Endometrial microvascular endothelial cells (primary cell): Measurements from ENCODE around the gene CERS2. TPM values are rescaled to one million over a fixed set of nuclear protein-coding genes. Genes with fewer than 3 reads are reported as not detected.

Experiments used
- in situ Hi-C: cut with HindIII; loops from 2 replicates; pipeline ENCODE4 v1.10.0; 2017; ENCODE audit warnings: low sequenced_read_pairs, low pct_unique_long_range_greater_than_20kb; ENCODE audit errors: inconsistent ontology term
- total RNA-seq: library from RNA; depleted of rRNA; stranded (reverse); fragments of >200 nt; gene quantifications from one replicate; pipeline ENCODE4 v1.2.3, GENCODE V29; 2015; ENCODE audit errors: inconsistent ontology term

Gene CERS2
- total RNA-seq, 1 donor from 2014 or later: 144 TPM

GRCh38 chr1:150999926-151000325, 25.3 kb upstream of the CERS2 start:
- in situ Hi-C loops: no loop called here

DNA sequence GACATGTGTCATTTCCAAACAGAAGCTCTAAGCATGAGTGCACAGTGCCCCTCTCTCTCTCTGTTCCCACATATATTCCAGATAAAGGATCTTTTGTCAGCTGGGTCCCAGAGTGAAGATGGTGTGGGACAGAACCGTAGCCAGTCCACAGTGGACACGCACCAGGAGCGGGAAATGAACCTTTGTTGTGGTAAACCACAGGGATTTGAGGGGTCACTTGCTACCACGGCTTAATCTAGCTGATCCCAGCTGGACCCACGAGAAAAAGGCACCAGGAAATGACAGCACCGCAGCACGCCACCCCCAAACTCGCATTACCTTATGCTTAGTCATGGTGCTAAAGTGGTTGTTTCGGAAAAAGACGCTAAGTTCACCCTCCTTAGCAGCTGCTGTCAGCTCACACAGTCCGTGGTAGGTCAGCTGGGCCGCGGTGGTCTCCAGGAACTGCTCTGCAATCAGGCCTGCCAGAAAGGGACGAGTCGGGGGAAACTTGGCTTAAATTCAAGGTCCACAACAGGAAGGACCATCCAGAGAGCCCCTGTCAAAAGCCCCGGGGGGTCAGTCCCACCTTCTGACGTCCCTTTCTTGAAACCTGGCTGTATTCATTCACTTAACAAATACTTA, 24.5 kb upstream of the CERS2 start:
- in situ Hi-C loops: no loop called here

DNA sequence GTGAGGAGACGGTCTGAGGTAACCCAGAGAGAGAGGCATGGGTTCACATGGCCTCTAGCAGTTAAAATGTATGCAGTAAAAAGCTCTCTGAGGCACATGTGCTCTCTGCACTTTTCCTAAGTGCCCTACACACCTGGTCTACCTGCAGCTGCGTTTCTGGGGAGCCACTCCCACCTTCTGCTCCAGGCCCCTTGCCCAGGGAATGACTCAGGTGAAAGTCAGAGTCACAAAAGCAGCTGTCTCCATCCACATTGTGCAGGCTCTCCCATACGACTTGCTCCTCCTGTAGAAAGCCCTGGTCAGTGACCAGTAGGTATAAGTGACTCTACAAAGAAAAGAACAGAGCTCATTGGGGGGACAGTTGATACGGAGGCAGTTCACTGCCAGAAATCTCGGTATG, 23.3 kb upstream of the CERS2 start:
- in situ Hi-C loops: no loop called here

- in situ Hi-C loops: no loop called here
These were observed 22.7 kb upstream of the CERS2 start for GRCh38 chr1:150997126-150997872.

DNA sequence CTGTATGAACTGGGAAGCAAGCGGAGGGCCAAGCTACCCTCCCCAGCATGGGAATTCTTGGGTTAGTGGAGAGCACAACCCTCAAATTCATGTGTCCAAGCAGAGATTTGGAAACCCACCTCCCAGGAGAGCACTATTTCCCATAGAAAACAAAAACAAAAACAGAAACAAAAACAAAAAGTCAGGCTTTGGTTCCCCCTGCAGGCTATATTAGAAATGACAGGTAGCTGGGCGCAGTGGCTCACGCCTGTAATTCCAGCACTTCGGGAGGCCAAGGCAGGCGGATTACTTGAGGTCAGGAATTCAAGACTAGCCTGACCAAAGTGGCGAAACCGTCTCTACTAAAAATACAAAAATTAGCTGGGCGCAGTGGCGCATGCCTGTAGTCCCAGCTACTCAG, 21.3 kb upstream of the CERS2 start:
- in situ Hi-C loops: no loop called here

DNA sequence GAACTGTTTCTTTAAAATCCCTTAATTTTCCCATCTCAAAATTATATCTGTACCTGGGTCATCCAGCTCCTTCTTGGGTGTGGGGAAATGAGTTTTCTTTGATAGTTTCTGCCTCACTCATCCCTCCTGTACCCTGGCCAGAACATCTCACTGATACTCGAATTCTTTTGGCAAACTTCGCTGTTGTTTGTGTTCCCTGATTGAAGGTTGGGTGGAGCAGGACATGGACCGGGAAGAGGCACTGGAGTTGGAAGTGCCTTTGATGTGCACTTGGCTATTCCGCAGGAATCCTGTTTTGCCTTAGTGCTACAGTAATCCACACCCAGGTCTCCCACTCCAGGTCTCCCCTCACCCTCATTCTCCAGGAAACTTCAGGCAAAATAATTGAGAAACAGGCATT, 20.8 kb upstream of the CERS2 start:
- in situ Hi-C loops: no loop called here

DNA sequence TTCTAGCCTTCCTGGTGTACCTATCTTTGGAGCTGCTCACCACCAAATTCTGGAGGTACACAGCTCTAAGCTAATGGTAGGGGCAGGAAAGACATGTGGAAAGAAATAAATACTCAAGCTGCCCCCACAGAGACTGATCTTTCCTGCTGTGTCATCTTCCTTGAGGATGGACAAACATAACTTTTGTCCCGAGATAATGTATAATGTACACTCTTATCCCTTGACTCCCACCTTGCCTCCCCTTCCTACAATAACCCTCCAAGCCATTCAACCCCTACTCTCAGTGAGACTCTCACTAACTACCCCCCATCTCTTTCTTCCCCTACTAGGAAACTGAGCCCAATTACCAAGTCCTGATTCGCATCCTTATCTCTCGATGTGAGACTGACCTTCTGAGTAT, 19.6 kb upstream of the CERS2 start:
- in situ Hi-C loops: no loop called here

DNA sequence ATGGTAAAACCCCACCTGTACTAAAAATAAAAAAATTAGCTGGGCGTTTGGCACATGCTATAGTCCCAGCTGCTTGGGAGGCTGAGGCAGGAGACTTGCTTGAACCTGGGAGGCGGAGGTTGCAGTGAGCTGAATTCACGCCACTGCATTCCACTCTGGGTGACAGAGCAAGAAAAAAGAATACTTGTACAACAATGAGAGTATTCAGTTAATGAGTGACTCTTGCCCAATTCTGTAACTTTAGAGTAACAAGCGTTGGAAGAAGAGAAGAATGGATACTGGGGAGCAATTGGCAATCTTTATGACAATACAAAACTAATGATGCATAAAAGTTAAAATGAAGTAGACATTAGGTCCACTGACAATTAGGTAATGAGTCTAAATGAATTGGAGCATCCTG, 18.0 kb upstream of the CERS2 start:
- in situ Hi-C loops: no loop called here

DNA sequence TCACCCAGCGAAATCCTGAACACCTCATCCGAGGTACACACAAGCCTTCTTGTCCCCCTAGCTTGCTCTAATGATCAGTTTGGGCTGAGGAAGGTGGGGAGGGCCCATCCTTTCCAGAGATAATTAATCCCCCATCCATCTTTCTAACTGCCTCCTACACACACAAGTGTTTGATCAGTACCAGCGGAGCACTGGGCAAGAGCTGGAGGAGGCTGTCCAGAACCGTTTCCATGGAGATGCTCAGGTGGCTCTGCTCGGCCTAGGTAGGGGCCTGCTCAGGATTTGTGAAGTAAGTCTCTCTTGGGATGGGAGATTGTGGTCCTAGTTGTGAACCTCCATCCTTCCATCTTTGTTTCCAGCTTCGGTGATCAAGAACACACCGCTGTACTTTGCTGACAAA, 13.3 kb upstream of the CERS2 start:
- in situ Hi-C loops: no loop called here

GRCh38 chr1:150985179-150985825, 10.7 kb upstream of the CERS2 start:
- in situ Hi-C loops: no loop called here

DNA sequence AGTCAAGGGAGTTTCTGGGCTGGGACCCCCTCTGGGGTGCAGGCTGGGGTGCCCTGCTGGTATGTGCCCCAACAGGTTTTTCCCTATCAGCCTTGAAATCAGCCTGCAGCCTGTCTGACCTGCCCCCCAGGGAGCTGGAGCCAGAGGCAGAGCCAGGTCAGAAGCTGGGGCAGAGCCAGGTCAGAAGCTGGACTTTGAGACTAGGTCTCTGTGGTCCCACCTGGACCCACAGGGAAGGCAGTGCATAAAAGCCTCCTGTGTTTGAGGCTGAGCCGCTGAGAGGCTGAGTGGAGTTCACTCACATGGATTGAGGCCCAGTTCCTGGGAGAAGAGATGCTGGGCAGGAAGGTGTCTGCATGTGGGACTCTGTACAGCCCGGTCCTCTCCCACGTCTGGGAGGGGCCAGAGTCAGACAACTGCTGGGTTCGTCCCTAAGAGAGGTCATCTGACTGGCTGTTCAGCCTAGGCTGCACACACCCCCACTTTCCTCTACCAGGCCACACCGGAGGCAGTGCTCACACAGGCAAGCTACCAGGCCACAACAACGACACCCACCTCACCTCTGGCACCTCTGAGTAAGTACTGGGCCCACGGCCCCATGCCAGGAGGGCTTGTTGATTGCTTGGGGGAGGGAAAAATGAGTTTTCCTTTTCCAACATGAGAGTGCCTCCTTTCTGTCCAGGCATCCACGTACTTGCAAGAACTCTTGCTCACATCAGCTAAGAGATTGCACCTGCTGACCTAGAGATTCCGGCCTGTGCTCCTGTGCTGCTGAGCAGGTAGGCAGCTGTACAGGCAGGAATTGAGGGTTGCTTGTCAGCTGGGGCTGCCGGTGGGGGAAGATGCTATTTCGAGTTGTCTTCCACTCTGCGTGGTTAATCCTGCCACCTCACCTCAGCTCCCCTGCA, 7.4 kb upstream of the CERS2 start, which contains the start of gene ANXA9:
Gene ANXA9, plus strand, starts transcription at position 488 of the 908 bp plus-strand sequence. CDS start 814 bp downstream, outside the sequence.
- in situ Hi-C loops: no loop called here

GRCh38 chr1:150981177-150981804, 6.7 kb upstream of the CERS2 start:
- in situ Hi-C loops: no loop called here

- in situ Hi-C loops: no loop called here
These were observed 4.7 kb upstream of the CERS2 start for GRCh38 chr1:150979092-150980056.

GRCh38 chr1:150976879-150977694, 2.5 kb upstream of the CERS2 start:
- in situ Hi-C loops: no loop called here

- in situ Hi-C loops: no loop called here
These were observed 1.8 kb upstream of the CERS2 start for GRCh38 chr1:150976401-150976821.

DNA sequence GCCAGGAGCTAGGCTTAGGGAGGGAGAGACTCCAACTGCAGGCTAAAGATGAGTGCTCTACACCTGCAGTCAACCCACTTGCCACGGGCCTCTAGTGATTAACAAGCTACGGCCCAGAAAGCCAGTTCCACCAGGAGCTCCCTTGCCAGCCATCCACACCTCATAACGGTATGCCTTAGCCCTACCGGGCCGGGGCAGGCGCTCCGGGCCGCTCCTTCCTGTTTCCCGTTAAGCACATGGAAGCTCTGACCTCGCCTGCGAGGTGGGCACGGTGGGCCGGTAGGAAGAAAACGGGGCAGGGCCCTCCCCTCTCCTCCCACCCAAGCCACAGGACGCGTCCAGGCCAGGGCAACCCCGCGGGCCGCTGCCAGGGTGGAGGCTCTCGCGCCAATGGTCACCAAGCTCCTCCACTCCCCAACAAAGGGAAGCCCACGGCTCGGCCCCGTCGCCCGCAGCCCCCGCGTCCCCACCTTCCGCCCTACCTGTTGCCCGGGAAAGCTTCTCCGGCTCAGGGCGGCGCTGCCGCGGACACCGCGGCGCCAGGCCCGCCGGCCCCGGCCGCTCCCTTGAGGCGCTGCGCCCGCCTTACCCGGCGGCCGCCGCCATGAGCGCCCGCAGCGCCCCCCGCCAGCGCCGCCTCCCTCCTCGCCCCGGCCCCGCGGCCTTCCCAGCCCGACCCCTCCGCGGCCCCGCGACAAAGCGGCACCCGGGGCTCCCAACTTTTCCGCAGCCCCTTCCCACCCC, 627 bp downstream of the CERS2 start:
- in situ Hi-C loops: no loop called here
